Right kidney (tissue), 9 donors: ENCODE results near the gene HLA-DPA1.
"Not testable (repeated sequence)": the region's sequence is repeated elsewhere in the genome, so short reads cannot be mapped to it uniquely, and the experiment has no call there.

Experiments
- DNase-seq: peaks from one replicate; pipeline ENCODE4 v3.0.0-alpha.2; 2016
- long read RNA-seq, 8 donors: transcript quantifications; one replicate each; lab custom pipeline, GENCODE V29; 2026

HLA-DPA1 gene
- long read RNA-seq, donor 1, full-length matches to known transcripts = 2 of 20 reads
- long read RNA-seq, donor 1, partial matches to known transcripts = 18 of 20 reads
- long read RNA-seq, donor 1, other reads (novel, unspliced or antisense) = 0 of 20 reads
- long read RNA-seq, donor 2, partial matches to known transcripts = 16 of 16 reads
- long read RNA-seq, donor 2, other reads (novel, unspliced or antisense) = 0 of 16 reads
- long read RNA-seq, donor 3, partial matches to known transcripts = 9 of 9 reads
- long read RNA-seq, donor 3, other reads (novel, unspliced or antisense) = 0 of 9 reads
- long read RNA-seq, donor 4, full-length matches to known transcripts = 1 of 8 reads
- long read RNA-seq, donor 4, partial matches to known transcripts = 7 of 8 reads
- long read RNA-seq, donor 4, other reads (novel, unspliced or antisense) = 0 of 8 reads
- long read RNA-seq, donor 5, full-length matches to known transcripts = 2 of 2 reads
- long read RNA-seq, donor 5, partial matches to known transcripts = 0 of 2 reads
- long read RNA-seq, donor 5, other reads (novel, unspliced or antisense) = 0 of 2 reads
- long read RNA-seq, donor 6, partial matches to known transcripts = 29 of 34 reads
- long read RNA-seq, donor 6, other reads (novel, unspliced or antisense) = 5 of 34 reads
- long read RNA-seq, donor 7, partial matches to known transcripts = 19 of 19 reads
- long read RNA-seq, donor 7, other reads (novel, unspliced or antisense) = 0 of 19 reads
- long read RNA-seq, donor 8, partial matches to known transcripts = 10 of 12 reads
- long read RNA-seq, donor 8, other reads (novel, unspliced or antisense) = 0 of 12 reads

GRCh38 chr6:33073431-33073871, at the start of gene HLA-DPA1:
HLA-DPA1 (minus strand) TSS chr6:33073649.
- no peak for DNase-seq

- DNase-seq = no peak
These were observed 49.7 kb upstream of the HLA-DPA1 start for GRCh38 chr6:33123181-33123580.

GRCh38 chr6:33120001-33120400, 46.6 kb upstream of the HLA-DPA1 start:
- DNase-seq = no peak

GRCh38 chr6:33118525-33119123, 45.2 kb upstream of the HLA-DPA1 start:
- DNase-seq = no peak

- no peak for DNase-seq
These were observed 44.4 kb upstream of the HLA-DPA1 start for GRCh38 chr6:33117811-33118277.

GRCh38 chr6:33116841-33117711, 43.6 kb upstream of the HLA-DPA1 start:
- DNase-seq = peak; percentile 35

GRCh38 chr6:33116417-33116816, 43.0 kb upstream of the HLA-DPA1 start:
- DNase-seq = no peak

GRCh38 chr6:33114406-33114805, 41.0 kb upstream of the HLA-DPA1 start:
- no peak for DNase-seq

- no peak for DNase-seq
These were observed 40.3 kb upstream of the HLA-DPA1 start for GRCh38 chr6:33113755-33114154.

GRCh38 chr6:33112148-33112547, 38.7 kb upstream of the HLA-DPA1 start:
- DNase-seq = no peak

- DNase-seq = no peak
These were observed 34.9 kb upstream of the HLA-DPA1 start for GRCh38 chr6:33108307-33108706.

GRCh38 chr6:33107641-33108040, 34.2 kb upstream of the HLA-DPA1 start:
- DNase-seq = no peak

- DNase-seq = no peak
These were observed 32.7 kb upstream of the HLA-DPA1 start for GRCh38 chr6:33105916-33106871.

- DNase-seq = no peak
These were observed 31.9 kb upstream of the HLA-DPA1 start for GRCh38 chr6:33105386-33105785.

GRCh38 chr6:33104887-33105286, 31.4 kb upstream of the HLA-DPA1 start:
- DNase-seq = no peak

- DNase-seq = no peak
These were observed 30.3 kb upstream of the HLA-DPA1 start for GRCh38 chr6:33103776-33104175.

GRCh38 chr6:33101121-33101737, 27.8 kb upstream of the HLA-DPA1 start:
- DNase-seq = not testable (repeated sequence)

GRCh38 chr6:33095681-33096080, 22.2 kb upstream of the HLA-DPA1 start:
- DNase-seq = no peak

GRCh38 chr6:33093855-33094254, 20.4 kb upstream of the HLA-DPA1 start:
- no peak for DNase-seq

GRCh38 chr6:33092385-33092784, 18.9 kb upstream of the HLA-DPA1 start:
- no peak for DNase-seq
